HG03378 (cell line): ENCODE results near the gene LRRC63.
"Not testable (repeated sequence)": the region's sequence is repeated elsewhere in the genome, so short reads cannot be mapped to it uniquely, and the experiment has no call there.

Source experiments
- ATAC-seq: cut with Tn5 transposase; IDR thresholded peaks from one replicate; pipeline ENCODE4 v1.9.1; 2021; ENCODE audit warnings: mild to moderate bottlenecking, moderate library complexity; ENCODE audit not compliant: unreplicated experiment

Gene LRRC63

DNA sequence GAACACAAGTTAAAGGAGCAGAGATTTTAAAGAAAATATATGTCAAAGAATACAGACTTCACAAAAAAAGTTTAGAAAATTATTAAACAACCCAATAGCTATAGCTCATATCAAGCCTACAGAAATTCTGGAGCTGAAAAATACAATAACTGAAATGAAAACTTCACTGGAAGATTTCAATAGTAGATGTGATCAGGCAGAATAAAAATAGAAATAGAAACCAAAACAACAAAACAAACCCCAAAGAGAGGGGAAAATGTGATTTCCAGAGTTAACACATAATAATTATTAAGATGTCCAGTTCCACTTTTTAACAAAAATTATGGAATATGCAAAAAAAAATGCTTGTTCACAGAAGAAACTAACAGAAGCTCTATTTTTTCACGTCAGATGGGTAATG, 23.6 kb downstream of the LRRC63 start:
- no peak for ATAC-seq

DNA sequence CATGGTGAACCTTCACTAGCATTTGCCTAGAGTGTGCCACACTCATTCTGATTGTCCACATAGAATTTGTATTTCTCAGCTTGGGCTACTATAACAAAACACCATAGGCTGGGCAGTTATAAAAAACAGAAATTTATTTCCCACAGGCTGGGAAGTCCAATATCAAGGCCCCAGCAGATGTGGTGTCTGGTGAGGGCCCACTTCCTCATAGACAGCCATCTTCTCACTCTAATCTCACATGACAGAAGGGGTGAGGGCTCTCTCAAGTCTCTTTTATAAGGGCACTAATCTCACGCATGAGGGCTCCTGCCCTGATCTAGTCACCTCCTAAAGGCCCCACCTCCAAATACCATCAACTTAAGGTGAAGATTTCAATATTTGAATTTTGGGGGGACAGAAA, 53.6 kb downstream of the LRRC63 start:
- ATAC-seq = no peak

DNA sequence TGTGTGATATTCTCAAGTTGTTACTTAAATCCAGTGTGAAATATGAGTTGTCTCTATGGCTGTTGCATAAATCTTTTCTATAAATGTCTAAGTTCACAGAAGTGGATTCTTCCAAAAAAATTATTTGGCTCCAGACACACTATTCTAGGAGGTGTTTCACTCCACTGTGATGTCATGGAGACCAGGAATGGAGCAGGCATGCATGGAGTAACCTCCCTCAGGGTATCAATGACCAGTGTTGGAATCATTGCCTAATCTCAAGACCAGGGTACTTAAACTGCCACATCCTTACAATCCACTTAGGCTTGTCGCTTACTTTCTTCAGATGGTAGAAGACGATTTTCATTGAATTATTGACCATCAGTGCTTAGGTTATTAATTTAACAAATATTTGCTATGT, 55.4 kb downstream of the LRRC63 start:
- ATAC-seq = no peak

DNA sequence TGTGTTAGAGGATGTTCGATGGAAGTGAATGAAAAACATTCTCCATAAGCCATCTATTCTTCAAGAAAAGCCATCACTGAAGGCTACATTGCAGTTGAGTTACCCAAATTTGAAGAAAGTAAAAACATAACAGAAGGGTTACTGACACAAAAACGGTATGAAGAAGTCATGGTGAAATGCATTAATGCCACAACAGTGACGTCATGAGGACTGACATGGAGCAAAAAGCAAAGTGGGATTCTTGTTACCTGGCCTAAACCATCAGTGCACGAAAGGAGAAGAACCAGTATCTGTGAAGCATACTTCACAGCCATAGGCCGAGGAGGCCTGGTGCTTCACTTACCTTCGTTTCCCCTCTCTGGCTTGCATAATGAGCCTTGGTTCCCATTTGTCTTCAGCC, 58.7 kb downstream of the LRRC63 start:
- ATAC-seq = no peak

DNA sequence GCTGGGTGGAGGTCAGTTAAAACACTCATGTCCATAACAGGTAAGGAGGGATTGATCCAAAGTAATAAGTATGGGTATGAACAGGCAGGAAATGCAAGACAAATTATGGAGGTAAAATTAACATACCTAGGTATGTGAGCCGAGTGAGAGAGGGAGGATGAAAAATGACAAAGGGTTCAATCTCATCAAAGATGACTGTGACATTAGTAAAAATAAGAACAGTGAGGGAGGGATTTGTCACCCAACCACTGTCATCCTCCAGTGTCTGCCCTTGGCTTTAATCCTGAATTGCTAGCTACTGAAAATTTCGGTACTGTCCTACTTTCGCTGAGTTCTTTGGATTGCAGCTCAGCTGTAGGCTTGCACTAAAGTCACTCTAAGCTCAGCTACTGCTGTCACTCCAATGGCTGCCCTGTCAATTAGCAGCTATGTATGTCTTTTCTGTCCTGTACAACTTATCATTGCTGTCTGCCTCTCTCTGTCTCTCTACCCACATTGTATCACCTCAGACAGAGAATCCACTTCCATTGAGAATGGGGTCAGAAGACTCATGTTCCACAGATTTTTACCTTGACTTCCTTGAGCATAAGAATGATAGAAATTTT, 62.5 kb downstream of the LRRC63 start:
- no peak for ATAC-seq

DNA sequence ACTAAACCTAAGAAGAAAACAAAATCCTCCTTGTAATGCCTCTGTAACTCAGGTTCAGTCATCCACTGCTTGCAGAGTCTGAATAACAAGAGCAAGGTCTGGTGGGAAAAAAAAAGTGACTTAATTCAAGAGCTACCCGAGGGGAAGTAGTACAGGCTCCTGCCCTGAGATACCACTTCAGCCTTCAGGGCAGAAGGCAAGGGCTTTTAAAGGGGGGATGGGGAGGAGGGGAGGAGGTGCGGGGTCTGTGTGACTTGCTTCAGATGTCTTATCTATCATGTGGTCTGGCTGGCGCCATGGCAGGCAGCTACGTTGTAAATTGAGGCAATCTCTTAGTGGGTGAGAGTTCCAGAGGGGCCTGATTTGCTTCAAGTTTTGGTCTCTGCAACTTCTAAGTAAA, 66.7 kb downstream of the LRRC63 start:
- no peak for ATAC-seq

DNA sequence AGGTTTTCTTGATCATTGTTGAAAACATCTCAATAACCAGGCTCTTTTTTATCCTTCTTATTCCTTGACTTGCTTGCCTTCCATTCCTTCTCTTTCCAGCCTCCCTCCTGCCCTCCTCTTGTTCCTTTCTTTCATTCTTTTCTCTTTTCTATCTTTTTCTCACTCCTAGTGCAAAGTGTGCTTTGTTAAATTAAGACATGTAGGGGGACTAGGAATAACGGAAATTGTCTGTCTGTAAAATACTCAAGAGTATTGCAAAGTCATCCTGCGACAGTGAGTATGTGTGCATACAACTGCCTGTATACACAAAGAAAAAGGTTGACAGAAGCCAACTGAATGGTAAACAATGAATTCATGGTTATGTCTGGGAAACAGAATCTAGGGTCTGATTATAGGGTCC, 70.1 kb downstream of the LRRC63 start:
- no peak for ATAC-seq

DNA sequence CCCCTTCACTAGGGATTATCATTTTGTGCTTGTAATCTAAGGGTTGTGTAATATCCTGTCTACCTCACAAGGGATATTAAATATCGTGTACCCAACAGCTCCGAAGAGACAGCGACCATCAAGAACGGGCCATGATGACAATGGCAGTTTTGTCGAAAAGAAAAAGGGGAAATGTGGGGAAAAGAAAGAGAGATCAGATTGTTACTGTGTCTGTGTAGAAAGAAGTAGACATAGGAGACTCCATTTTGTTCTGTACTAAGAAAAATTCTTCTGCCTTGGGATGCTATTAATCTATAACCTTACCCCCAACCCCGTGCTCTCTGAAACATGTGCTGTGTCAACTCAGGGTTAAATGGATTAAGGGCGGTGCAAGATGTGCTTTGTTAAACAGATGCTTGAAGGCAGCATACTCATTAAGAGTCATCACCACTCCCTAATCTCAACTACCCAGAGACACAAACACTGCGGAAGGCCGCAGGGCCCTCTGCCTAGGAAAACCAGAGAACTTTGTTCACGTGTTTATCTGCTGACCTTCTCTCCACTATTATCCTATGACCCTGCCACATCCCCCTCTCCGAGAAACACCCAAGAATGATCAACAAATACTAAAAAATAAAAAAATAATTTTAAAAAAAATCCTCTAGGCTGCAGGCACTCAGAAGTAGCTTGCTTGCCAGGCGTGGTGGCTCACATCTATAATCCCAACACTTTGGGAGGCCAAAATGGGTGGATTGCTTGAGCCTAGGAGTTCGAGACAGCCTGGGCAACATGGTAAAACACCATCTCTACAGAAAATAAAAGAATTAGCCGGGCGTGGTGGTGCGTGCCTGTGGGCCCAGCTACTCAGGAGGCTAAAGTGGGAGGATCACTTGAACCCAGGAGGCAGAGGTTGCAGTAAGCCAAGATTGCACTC, 72.4 kb downstream of the LRRC63 start:
- ATAC-seq = not testable (repeated sequence)

DNA sequence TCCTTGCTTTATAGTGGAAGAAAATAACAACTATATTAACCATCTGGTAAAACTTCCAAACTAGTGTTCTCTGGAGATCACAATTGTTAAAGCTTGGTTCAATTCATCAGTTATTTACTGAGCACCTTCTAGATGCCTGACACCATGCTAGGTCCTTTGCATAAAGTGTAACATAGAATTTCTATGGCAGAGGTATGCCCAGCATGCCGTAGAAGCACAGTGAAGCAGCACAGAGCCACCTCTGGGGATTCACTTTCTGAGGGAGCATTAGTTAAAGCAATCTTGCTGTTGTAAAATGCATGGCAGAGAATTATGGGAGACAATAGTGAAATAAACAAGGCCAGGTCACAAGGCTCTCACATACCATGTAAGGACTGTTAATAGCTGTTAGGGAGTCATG, 75.2 kb downstream of the LRRC63 start:
- no peak for ATAC-seq

DNA sequence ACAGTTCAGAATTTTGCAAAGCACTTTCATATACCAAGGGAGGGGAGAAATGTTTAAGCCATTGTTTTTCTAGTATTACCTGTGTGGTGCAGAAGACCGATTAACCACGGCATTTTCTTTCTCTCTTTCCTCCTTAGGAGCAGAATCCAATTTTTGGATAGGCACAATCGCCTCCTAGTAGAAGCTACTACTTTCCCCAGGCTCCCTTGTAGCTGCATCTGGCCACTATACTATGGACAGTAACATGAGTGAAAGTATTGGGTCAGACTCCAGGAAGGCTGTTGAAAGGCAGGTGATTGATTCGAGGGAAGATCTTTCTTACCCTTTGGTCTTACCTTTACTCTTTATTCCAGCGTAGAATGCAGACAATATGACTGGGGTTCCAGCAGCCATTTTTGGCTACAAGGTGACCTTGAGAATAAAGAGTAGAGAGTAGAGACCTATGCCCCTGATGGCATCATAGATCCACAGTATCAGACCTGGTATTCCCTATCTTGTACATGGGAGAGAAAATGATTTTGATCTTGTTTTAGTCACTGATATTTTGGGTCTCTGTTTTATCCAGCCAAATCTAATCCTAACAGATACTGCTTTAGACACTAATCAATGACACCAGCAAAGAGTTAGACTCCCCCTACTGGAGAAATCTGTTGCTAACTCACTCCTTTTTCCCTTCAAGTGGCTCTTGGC, 77.0 kb downstream of the LRRC63 start:
- ATAC-seq = peak; percentile 63

DNA sequence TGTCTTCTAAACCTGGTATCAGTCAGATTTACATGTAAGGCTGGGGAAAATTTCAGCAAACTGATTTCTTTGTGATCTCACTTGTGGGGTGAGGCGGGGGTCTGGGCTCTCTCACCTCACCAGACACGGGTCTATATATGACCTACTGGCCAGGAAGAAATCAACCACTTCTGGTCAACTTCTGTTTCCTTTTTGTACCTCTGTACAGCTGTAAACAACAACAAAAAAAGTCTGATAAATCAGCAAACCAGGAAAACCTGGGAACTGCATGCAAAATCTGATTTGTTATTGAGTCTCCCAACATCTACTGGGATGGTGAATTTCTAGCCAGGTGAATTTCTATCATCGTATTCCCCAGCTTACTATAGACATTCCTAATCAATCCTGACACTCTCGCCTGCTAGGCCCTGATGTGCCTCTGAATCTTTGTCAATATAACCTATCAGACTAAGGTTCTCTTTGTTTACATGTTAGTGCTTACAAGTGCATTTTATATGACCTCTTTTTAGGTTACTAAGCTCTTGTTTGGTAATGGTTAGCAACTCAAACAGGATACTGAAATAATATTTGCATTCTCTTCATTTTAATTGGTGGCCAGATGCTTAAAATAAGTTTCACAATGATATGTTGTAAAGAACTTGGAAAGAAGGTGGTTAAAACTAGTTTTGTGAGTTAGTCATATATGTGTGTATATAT, 77.7 kb downstream of the LRRC63 start:
- peak; percentile 14 for ATAC-seq

DNA sequence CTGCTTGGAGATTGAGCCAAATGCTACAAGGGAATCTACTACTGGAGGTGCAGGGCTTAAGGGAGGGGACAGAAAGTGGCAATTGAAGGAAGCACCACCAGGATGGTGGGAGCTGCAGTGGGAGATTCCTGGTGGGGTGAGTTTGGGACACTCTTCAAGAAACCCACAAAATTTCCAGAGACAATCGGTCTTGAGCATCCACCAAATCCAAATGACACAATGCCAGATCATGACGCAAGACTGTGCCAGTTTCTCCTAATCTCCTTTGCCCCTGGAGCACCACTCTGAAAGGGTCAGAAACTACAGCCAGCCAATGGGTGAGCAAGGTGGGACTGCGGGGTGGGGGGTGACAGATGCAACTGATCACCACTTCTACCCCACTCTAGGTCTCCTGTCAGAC, 78.7 kb downstream of the LRRC63 start:
- ATAC-seq = no peak

DNA sequence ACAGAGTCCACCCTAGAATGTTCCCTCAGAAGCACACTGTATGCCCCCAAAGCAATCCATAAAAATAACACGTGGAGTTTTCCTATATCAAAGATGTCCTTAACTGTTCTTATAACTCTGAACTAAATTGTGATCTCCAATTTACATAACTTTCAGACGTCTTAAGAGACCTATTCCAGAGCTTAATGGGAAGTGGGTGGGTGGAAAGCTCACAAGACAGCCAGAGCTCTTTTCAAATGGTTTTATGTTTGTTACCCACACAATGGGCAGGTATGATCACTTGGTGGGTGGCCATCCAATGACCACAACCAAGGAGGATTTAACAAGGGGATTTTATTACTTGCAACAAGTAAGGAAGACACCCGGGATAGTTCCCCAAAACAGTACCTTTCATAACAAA, 81.7 kb downstream of the LRRC63 start:
- no peak for ATAC-seq

DNA sequence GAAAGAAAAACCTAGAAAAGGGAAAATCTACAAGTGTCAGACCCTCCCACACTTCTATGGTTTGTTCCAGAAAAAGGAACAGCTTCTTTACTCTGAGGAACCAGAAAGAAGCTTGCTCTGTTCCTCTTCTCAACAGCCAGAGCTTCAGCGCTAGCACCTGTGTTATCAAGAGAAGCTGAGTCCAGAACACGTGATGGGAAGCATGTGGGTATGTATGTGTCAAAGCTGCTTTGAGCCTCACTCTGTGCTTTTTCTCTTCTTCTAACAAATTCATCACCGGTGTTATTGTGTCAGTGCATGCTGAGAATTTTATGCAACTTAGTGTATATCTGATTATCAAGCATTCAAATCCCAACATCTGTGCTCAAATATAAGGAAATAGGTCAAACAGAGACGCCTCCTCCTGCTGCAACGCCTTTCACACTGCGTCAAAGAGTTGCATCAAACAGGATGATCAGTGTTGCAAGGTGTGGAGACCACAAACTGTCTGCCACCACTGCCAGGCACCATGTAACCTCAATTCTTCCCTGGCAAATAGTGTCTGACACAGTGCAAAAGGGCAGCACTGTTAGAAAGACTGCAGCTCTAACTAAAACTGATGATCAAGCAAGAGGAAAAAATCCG, 83.9 kb downstream of the LRRC63 start:
- ATAC-seq = peak; percentile 63

DNA sequence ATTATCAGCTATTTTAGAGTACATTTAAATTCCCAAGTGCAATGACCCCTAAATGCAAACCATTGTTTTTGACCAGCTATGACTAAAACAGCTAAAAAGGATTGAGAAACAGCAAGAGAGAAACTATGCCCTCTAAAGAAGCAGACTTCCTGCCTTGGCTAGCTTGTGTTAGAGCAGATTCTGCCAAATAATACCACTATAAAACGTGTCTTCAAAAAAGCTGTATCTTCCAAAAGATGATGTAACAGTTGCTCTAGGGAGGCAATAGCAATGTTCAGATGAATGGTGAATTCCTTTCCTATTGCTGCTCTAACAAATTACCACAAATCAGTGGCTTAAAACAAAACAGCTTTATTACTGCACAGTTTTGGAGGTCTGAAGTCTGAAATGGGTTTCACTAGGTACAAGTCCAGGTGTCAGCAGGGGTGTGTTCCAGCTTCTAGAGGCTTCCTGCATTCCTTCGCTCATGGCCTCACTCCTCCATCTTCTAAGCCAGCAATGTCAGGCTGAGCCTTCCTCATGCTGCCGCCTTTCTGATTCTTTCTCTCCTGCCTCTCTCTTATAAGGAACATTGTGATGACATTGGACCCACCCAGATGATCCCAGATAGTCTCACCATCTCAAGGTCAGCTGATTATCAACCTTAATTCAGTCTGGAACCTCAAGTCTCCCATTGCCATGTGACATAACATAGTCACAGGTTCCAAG, 84.5 kb downstream of the LRRC63 start:
- peak; percentile 36 for ATAC-seq

DNA sequence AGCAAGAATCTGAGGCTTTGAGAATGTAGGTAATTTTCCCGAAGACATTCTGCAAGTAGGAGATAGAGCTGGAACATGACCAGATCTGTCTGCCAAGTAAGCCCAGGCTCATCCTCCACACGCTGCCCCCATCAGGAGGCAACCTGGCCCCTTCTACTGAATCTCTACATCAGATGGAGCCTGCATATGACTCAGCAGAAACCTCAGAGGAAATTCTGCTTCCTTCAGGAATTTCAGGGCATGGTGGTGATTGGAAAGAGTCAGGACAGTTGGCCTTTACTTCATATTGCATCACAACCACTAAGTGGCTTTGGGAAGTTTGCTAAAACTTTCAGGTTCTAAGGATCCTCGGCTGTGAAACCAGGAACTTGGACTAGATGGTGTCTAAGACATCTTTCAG, 85.2 kb downstream of the LRRC63 start:
- no peak for ATAC-seq

DNA sequence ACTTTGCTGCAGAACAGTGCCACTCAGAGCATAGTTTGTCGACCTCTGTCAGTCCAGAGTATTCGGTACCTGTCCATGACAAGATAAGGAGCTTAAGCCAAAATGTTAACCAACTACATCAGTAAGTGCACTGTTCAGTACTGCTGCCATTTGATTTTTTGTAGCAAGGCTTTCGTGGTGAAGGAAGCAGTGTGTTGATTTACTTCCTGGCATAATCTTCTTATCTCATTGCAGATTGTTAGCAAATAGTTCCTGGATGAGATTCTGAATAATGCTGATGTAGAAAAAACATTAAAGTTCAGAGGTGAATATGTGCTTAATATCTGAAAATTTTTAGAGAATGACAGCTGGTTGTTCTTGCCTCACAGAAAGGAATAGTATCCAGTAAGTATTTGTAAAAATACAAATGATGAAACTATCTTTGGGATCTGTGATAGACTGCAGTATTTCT, 85.7 kb downstream of the LRRC63 start:
- ATAC-seq = no peak

DNA sequence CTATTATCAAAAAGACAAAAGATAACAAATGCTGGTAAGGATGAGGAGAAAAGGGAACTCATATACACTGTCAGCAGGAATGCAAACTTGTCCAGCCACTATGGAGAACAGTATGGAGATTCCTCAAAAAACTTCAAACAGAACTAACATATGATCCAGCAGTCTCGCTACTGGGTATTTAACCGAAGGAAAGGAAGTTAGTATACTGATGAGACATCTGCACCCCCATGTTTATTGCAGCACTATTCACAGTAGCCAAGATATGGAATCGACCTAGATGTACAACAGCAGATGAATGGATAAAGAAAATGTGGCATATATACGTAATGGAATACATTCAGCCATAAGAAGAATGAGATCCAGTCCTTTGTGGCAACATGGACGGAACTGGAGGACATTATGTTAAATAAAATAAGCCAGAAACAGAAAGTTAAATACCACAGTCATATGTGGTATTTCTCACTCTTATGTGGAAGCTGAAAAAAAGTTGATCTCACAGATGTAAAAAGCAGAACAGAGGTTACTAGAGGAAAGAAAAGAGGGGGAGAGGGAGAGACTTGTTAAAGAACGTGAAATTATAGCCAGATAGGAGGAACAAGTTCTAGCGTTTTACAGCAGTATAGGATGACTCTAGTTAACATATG, 92.1 kb downstream of the LRRC63 start:
- no peak for ATAC-seq

DNA sequence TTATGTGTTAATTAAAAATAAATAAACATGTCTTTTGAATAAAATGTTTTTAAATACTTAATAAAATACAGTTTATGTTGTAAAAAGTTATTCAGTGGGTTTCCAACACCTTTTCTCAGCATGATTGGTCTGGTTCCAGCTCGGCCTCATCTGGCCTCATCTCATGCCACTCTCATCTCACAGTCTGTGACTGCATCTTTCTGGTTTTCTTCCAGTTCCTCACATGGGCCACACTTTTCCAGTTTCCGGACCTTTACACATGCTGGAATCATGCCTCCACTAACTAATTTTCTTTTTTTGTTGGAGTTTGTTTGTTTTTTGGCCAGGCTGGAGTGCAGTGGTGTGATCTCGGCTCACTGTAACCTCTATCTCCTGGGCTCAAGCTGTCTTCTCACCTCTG, 92.8 kb downstream of the LRRC63 start:
- no peak for ATAC-seq

DNA sequence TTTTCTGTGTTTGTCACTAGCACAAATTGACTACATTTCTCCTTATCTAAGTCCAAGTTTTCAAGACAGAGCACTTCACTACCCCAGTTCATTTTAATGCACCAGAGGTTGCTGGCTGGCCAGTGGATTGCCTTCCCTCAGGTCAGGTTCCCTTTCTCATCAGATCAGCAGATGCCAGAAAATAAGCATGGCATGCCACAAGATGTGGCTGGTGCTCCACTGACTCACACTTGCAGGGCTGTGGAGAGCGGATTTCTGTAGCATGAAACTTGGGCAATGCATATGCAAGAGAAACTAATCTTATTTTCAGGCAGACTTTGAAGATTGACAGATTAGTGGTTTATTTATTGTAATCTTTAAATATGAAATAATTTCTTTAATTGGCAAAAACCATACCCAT, 95.8 kb downstream of the LRRC63 start:
- no peak for ATAC-seq
